ENCODE measurements around the gene SRSF6.

DNA sequence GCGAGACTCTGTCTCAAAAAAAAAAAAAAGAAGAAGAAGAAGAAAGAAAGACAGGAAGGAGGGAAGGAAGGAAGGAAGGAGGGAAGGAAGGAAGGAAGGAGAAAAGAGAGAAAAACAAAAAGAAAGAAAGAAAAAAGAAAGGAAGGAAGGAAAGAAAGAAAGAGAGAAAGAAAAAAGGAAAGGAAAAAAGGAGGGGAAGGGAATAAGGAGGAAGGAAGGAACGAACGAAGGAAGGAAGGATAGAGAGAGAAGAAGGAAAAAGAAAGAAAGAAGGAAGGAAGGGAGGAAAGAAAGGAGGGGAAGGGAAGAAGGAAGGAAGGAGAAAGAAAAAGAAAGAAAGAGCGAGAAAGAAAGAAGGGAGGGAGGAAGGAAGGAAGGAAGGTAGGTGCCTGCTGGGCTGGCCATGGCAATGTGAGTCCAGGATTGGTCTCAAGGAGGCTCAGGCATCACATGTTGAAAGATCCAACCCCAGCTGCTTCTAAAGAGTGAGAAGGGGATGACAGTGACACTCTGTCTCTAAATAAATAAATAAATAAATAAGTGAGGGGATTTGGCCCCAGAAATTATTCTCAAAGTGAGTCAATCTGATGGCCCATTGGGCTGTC, 24.3 kb upstream of the SRSF6 start:
- TF ChIP-seq GABPA (IDR thresholded peaks at IDR 0.05; ENCODE audit: low read depth) (no peak), POLR2AphosphoS5 (IDR thresholded peaks at IDR 0.05; ENCODE audit: low read depth) (no peak)
